ENCODE results near the gene PIAS3. TPM values are rescaled to one million over a fixed set of nuclear protein-coding genes. Genes with fewer than 3 reads are reported as not detected.

Gene PIAS3
- total and polyA plus RNA-seq, 2 experiments from 2014 or later = 35.7 to 45.4 TPM

DNA sequence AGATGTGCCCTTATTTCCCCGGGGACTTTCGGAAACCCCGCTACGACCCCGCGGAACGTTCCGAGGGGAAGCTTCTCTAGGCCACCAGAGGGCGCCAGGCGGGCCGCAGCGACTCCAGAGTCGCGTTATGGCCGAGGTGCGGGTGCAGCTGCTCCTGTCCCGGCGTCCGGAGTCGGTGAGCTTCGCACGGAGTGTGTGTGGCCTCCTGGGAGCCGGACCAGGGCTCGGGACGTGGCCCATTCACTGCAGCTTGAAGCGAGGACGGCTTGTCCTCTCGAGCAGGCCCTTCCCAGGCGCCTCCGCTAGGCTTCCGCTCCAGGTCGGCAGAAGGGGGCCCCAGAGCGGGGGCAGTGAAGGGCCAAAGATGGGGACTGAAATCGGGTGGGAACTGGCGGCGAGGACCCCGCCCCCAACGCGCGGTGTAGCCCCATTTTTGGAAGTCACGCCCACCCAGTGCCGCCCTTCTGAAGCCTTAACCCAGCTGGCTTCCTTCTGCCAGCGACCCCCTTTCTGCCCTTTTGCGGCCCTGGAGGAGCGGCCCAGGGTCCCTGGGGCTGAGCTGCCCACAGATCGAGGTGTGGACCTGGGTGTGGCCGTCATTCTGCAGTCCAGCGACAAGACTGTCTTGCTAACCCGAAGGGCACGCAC is 13.2 kb downstream of the PIAS3 start, which contains the start of gene NUDT17:
NUDT17 (plus strand) TSS at position 117 of the 648 bp plus-strand sequence; CDS start at position 128, 11 bp downstream.
- Mint-ChIP-seq H3K27me3 (ENCODE audit: insufficient read depth, low read depth, poor library complexity) (peaks cover 2% of the 10 kb centered on the region), H3K4me1 (peaks cover 5% of the 10 kb centered on the region; the same call in 2 of the 3 replicates), H3K9me3 (no peaks in the 10 kb centered on the region), H3K4me3 (no peak within 1 kb of the TSS), H3K27ac (0 out of 2 replicates have a peak within 1 kb of the TSS, but pooled peaks have one; percentile 52), H3K36me3 (ENCODE audit: low read depth) (peaks cover 41% of the 10 kb centered on the region)
- peak; percentile 92 for DNase-seq (ENCODE audit: low spot score)
- H3K4me1 ChIP-seq (ENCODE audit: insufficient read depth) = no peaks in the 10 kb centered on the region; the same call in 1 of the 2 replicates
- no peaks in the 10 kb centered on the region for H3K27me3 ChIP-seq (ENCODE audit: insufficient read depth)
- no peaks in the 10 kb centered on the region; the same call in 1 of the 2 replicates for H4K20me1 ChIP-seq (replicated peaks; ENCODE audit: insufficient read depth)
- H2AFZ ChIP-seq = peak within 1 kb of the TSS; percentile 90
- no peaks in the 10 kb centered on the region for H3K9me2 ChIP-seq (ENCODE audit: insufficient read depth)
- TF ChIP-seq CREB1 (CRISPR knock-in tag; IDR thresholded peaks at IDR 0.05; ENCODE audit: low read depth) = peak; percentile 37; the same call in 1 of the 2 replicates
- TF ChIP-seq ZNF331 (CRISPR knock-in tag; IDR thresholded peaks at IDR 0.05; ENCODE audit: low read depth) = no peak
- TF ChIP-seq, protein P1, sequence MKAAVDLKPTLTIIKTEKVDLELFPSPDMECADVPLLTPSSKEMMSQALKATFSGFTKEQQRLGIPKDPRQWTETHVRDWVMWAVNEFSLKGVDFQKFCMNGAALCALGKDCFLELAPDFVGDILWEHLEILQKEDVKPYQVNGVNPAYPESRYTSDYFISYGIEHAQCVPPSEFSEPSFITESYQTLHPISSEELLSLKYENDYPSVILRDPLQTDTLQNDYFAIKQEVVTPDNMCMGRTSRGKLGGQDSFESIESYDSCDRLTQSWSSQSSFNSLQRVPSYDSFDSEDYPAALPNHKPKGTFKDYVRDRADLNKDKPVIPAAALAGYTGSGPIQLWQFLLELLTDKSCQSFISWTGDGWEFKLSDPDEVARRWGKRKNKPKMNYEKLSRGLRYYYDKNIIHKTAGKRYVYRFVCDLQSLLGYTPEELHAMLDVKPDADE (IDR thresholded peaks at IDR 0.05) = no peak
- TF ChIP-seq, protein P2, sequence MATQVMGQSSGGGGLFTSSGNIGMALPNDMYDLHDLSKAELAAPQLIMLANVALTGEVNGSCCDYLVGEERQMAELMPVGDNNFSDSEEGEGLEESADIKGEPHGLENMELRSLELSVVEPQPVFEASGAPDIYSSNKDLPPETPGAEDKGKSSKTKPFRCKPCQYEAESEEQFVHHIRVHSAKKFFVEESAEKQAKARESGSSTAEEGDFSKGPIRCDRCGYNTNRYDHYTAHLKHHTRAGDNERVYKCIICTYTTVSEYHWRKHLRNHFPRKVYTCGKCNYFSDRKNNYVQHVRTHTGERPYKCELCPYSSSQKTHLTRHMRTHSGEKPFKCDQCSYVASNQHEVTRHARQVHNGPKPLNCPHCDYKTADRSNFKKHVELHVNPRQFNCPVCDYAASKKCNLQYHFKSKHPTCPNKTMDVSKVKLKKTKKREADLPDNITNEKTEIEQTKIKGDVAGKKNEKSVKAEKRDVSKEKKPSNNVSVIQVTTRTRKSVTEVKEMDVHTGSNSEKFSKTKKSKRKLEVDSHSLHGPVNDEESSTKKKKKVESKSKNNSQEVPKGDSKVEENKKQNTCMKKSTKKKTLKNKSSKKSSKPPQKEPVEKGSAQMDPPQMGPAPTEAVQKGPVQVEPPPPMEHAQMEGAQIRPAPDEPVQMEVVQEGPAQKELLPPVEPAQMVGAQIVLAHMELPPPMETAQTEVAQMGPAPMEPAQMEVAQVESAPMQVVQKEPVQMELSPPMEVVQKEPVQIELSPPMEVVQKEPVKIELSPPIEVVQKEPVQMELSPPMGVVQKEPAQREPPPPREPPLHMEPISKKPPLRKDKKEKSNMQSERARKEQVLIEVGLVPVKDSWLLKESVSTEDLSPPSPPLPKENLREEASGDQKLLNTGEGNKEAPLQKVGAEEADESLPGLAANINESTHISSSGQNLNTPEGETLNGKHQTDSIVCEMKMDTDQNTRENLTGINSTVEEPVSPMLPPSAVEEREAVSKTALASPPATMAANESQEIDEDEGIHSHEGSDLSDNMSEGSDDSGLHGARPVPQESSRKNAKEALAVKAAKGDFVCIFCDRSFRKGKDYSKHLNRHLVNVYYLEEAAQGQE (IDR thresholded peaks at IDR 0.05; ENCODE audit: unreplicated experiment) = no peak
- TF ChIP-seq ZNF114 (CRISPR knock-in tag; IDR thresholded peaks at IDR 0.05) = no peak
- no peak for TF ChIP-seq EZH2 (IDR thresholded peaks at IDR 0.05; ENCODE audit: low read depth, unreplicated experiment)
- TF ChIP-seq, protein P3, sequence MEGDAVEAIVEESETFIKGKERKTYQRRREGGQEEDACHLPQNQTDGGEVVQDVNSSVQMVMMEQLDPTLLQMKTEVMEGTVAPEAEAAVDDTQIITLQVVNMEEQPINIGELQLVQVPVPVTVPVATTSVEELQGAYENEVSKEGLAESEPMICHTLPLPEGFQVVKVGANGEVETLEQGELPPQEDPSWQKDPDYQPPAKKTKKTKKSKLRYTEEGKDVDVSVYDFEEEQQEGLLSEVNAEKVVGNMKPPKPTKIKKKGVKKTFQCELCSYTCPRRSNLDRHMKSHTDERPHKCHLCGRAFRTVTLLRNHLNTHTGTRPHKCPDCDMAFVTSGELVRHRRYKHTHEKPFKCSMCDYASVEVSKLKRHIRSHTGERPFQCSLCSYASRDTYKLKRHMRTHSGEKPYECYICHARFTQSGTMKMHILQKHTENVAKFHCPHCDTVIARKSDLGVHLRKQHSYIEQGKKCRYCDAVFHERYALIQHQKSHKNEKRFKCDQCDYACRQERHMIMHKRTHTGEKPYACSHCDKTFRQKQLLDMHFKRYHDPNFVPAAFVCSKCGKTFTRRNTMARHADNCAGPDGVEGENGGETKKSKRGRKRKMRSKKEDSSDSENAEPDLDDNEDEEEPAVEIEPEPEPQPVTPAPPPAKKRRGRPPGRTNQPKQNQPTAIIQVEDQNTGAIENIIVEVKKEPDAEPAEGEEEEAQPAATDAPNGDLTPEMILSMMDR (conservative IDR thresholded peaks at IDR 0.05; ENCODE audit: low read depth in 2 of 2) = peak; percentile 88
- TF ChIP-seq POLR2AphosphoS5 (IDR thresholded peaks at IDR 0.05; ENCODE audit: low read depth) = 0 out of 2 replicates have a peak, but pooled peaks have one; percentile 11
- peak within 1 kb of the TSS; percentile 87 for H3K4me3 ChIP-seq
- ATAC-seq = peak; percentile 86
- no peaks in the 10 kb centered on the region for H3K79me2 ChIP-seq (replicated peaks; ENCODE audit: insufficient read depth)
- peaks cover 9% of the 10 kb centered on the region; the same call in 1 of the 2 replicates for H3F3A ChIP-seq (replicated peaks; ENCODE audit: low read depth)
- H3K4me2 ChIP-seq = peak within 1 kb of the TSS; percentile 94
- H3K36me3 ChIP-seq (ENCODE audit: insufficient read depth) = peaks cover 25% of the 10 kb centered on the region
- H3K27ac ChIP-seq (ENCODE audit: low read depth) = no peak within 1 kb of the TSS
